H1 (cell line): ENCODE results near the gene COL27A1. TPM values are rescaled to one million over a fixed set of nuclear protein-coding genes. Genes with fewer than 3 reads are reported as not detected.

Experiments
- CTCF ChIA-PET: fragments of 300-600 bp; sonication (Branson Sonifier 250); formaldehyde crosslinking; loops from one replicate; lab custom pipeline; 2021; ENCODE audit not compliant: partially characterized antibody; lab: Charles Lee
- POLR2A ChIA-PET: fragments of 300-600 bp; sonication (Branson Sonifier 250); formaldehyde crosslinking; loops from one replicate; lab custom pipeline; 2021; ENCODE audit warnings: inconsistent platforms; ENCODE audit not compliant: partially characterized antibody; lab: Charles Lee
- DNase-seq, 2 experiments: peaks; one replicate each; pipeline versions ENCODE4 v3.0.0 to v3.0.0-alpha.2; 2010 to 2022; ENCODE audit warnings: low spot score in 2 of 2, low read depth in 1 of 2, mixed read lengths in 1 of 2
- FAIRE-seq: peaks from 2 replicates; lab custom pipeline; 2011; peaks lifted over from hg19 to GRCh38; lab: Jason Lieb, UNC
- H2AFZ ChIP-seq: 2 replicates; pipeline ENCODE4 v1.8.1; 2012; ENCODE audit warnings: low read length, inconsistent platforms
- H2AK5ac ChIP-seq: 2 replicates; pipeline ENCODE4 v1.6.1; 2013; ENCODE audit warnings: low read depth, low read length
- H2BK120ac ChIP-seq: replicated peaks from 2 replicates; pipeline ENCODE3; 2013; ENCODE audit warnings: low read depth, low read length, inconsistent platforms
- H2BK12ac ChIP-seq: 2 replicates; pipeline ENCODE4 v1.6.1; 2013; ENCODE audit warnings: low read depth, low read length
- H2BK15ac ChIP-seq: 2 replicates; pipeline ENCODE4 v1.6.1; 2013; ENCODE audit warnings: low read length
- H2BK20ac ChIP-seq: 2 replicates; pipeline ENCODE4 v1.6.1; 2013; ENCODE audit warnings: low read length
- H2BK5ac ChIP-seq: 2 replicates; pipeline ENCODE4 v1.6.1; 2013; ENCODE audit warnings: low read depth, low read length
- H3K14ac ChIP-seq: 2 replicates; pipeline ENCODE4 v1.6.1; 2013; ENCODE audit warnings: inconsistent platforms; ENCODE audit not compliant: insufficient read length
- H3K18ac ChIP-seq: 2 replicates; pipeline ENCODE4 v1.6.1; 2013; ENCODE audit warnings: low read length; ENCODE audit errors: extremely low read depth
- H3K23ac ChIP-seq: 2 replicates; pipeline ENCODE4 v1.6.1; 2013; ENCODE audit warnings: inconsistent platforms; ENCODE audit not compliant: insufficient read length
- H3K23me2 ChIP-seq: 2 replicates; pipeline ENCODE4 v1.6.1; 2013; ENCODE audit warnings: low read depth, low read length
- H3K27ac ChIP-seq: 2 replicates; pipeline ENCODE4 v1.6.1; 2011; ENCODE audit warnings: low read depth, low read length, inconsistent platforms
- H3K27me3 ChIP-seq, 4 experiments: replicated peaks in 1 of 4; 1 replicate in 1 of 4; 2 replicates in 3 of 4; pipeline versions ENCODE4 v1.6.1 to v1.8.1; 2011 to 2013; ENCODE audit warnings: low read length in 3 of 4, mild to moderate bottlenecking in 3 of 4, inconsistent platforms in 2 of 4, mixed read lengths in 2 of 4, moderate library complexity in 1 of 4; ENCODE audit not compliant: control insufficient read depth in 3 of 4, insufficient read depth in 3 of 4; ENCODE audit errors: extremely low read depth in 1 of 4
- H3K36me3 ChIP-seq, 4 experiments: 2 replicates each; pipeline versions ENCODE4 v1.6.1 to v1.8.1; 2011 to 2013; ENCODE audit warnings: mild to moderate bottlenecking in 4 of 4, low read length in 3 of 4, moderate library complexity in 2 of 4, control low read depth in 1 of 4, inconsistent platforms in 1 of 4; ENCODE audit not compliant: insufficient read depth in 4 of 4, control insufficient read depth in 2 of 4
- H3K4ac ChIP-seq: replicated peaks from 2 replicates; pipeline ENCODE3; 2013; ENCODE audit warnings: low read length, low read depth, mixed read lengths, inconsistent platforms; ENCODE audit not compliant: insufficient read length
- H3K4me1 ChIP-seq, 4 experiments: replicated peaks in 1 of 4; 1 replicate in 1 of 4; 2 replicates in 3 of 4; pipeline versions ENCODE4 v1.6.1 to v1.8.1; 2011 to 2013; ENCODE audit warnings: low read length in 3 of 4, inconsistent platforms in 2 of 4, mixed read lengths in 1 of 4; ENCODE audit not compliant: insufficient read depth in 4 of 4, control insufficient read depth in 3 of 4
- H3K4me2 ChIP-seq, 2 experiments: 2 replicates each; pipeline versions ENCODE4 v1.6.1 to v1.8.1; 2011 to 2013; ENCODE audit warnings: low read depth in 2 of 2, low read length in 2 of 2, control low read depth in 1 of 2, inconsistent platforms in 1 of 2, mild to moderate bottlenecking in 1 of 2; ENCODE audit not compliant: insufficient read depth in 1 of 2
- H3K4me3 ChIP-seq, 4 experiments: fragments of 200-600, 300-600 bp in 1 of 4; sonication (generic), shearing (Covaris generic), sonication (Bioruptor Twin) in 1 of 4; 2 replicates each; pipeline versions ENCODE4 v1.5.1 to v1.8.1; 2011 to 2016; ENCODE audit warnings: low read length in 4 of 4, low read depth in 3 of 4, control low read depth in 2 of 4, inconsistent platforms in 2 of 4, mild to moderate bottlenecking in 2 of 4, mixed read lengths in 1 of 4, moderate library complexity in 1 of 4; ENCODE audit not compliant: insufficient read depth in 2 of 4; ENCODE audit errors: extremely low read depth in 1 of 4
- H3K56ac ChIP-seq: replicated peaks from 2 replicates; pipeline ENCODE3; 2013; ENCODE audit warnings: low read depth, mild to moderate bottlenecking, mixed read lengths, low read length, inconsistent platforms; ENCODE audit not compliant: insufficient read length
- H3K79me1 ChIP-seq: 2 replicates; pipeline ENCODE4 v1.6.1; 2013; ENCODE audit warnings: low read depth, low read length, control low read depth
- H3K79me2 ChIP-seq, 2 experiments: 2 replicates each; pipeline versions ENCODE4 v1.6.1 to v1.8.1; 2012 to 2013; ENCODE audit warnings: low read length in 2 of 2, mild to moderate bottlenecking in 2 of 2, inconsistent platforms in 1 of 2; ENCODE audit not compliant: insufficient read depth in 2 of 2, control insufficient read depth in 1 of 2
- H3K9ac ChIP-seq, 4 experiments: replicated peaks in 1 of 4; 1 replicate in 1 of 4; 2 replicates in 3 of 4; pipeline versions ENCODE4 v1.6.1 to v1.8.1; 2011 to 2013; ENCODE audit warnings: low read depth in 3 of 4, low read length in 3 of 4, control low read depth in 2 of 4, mild to moderate bottlenecking in 2 of 4, moderate library complexity in 2 of 4, inconsistent platforms in 1 of 4; ENCODE audit errors: extremely low read depth in 1 of 4
- H3K9me3 ChIP-seq, 2 experiments: 2 replicates each; pipeline versions ENCODE4 v1.6.1 to v1.8.1; 2012 to 2013; ENCODE audit warnings: mild to moderate bottlenecking in 2 of 2, moderate library complexity in 2 of 2, control low read depth in 1 of 2, inconsistent platforms in 1 of 2, low read depth in 1 of 2, low read length in 1 of 2, mixed read lengths in 1 of 2; ENCODE audit not compliant: insufficient read depth in 2 of 2
- H4K20me1 ChIP-seq, 2 experiments: replicated peaks in 1 of 2; 2 replicates each; pipeline versions ENCODE3 to v1.8.1; 2011 to 2013; ENCODE audit warnings: inconsistent platforms in 2 of 2, low read length in 2 of 2, mild to moderate bottlenecking in 1 of 2; ENCODE audit not compliant: insufficient read depth in 2 of 2, control insufficient read depth in 1 of 2
- H4K5ac ChIP-seq: 2 replicates; pipeline ENCODE4 v1.6.1; 2013; ENCODE audit warnings: low read length, low read depth, mixed read lengths, inconsistent platforms; ENCODE audit not compliant: insufficient read length
- H4K8ac ChIP-seq: 2 replicates; pipeline ENCODE4 v1.8.0; 2013; ENCODE audit warnings: mild to moderate bottlenecking, moderate library complexity, low read length, inconsistent platforms; ENCODE audit not compliant: insufficient read depth; ENCODE audit errors: extremely low read depth
- H4K91ac ChIP-seq: replicated peaks from 2 replicates; pipeline ENCODE3; 2013; ENCODE audit warnings: low read length, mixed read lengths, inconsistent platforms; ENCODE audit not compliant: insufficient read length
- ATF2 ChIP-seq: IDR thresholded peaks from 2 replicates; pipeline ENCODE4 v1.6.1; 2012; ENCODE audit warnings: low read length, inconsistent platforms
- BACH1 ChIP-seq: IDR thresholded peaks from 2 replicates; pipeline ENCODE4 v1.6.1; 2012; ENCODE audit warnings: low read length, improper control_type of control experiment
- BRCA1 ChIP-seq: IDR thresholded peaks from 2 replicates; pipeline ENCODE4 v1.6.1; 2012; ENCODE audit warnings: low read depth, low read length, improper control_type of control experiment
- EGR1 ChIP-seq: IDR thresholded peaks from 2 replicates; pipeline ENCODE4 v1.6.1; 2011; ENCODE audit warnings: low read depth, low read length, borderline replicate concordance
- GTF2F1 ChIP-seq: IDR thresholded peaks from 2 replicates; pipeline ENCODE4 v1.6.1; 2012; ENCODE audit warnings: low read depth, low read length, improper control_type of control experiment, borderline replicate concordance
- KDM5A ChIP-seq: fragments of 200-600 bp; IDR thresholded peaks from 2 replicates; pipeline ENCODE4 v1.7.1; 2012; ENCODE audit warnings: mild to moderate bottlenecking, low read length, inconsistent platforms, mixed read lengths
- NRF1 ChIP-seq: IDR thresholded peaks from 2 replicates; pipeline ENCODE4 v1.6.1; 2011; ENCODE audit warnings: mild to moderate bottlenecking, low read depth, low read length, improper control_type of control experiment
- SAP30 ChIP-seq: fragments of 300-600 bp; sonication (generic); IDR thresholded peaks from 2 replicates; pipeline ENCODE4 v1.7.1; 2012; ENCODE audit warnings: low read length, moderate library complexity, mild to moderate bottlenecking, inconsistent platforms; ENCODE audit not compliant: insufficient read depth, insufficient replicate concordance
- SRF ChIP-seq: IDR thresholded peaks from 2 replicates; pipeline ENCODE4 v1.6.1; 2011; ENCODE audit warnings: mild to moderate bottlenecking, low read depth, low read length, moderate library complexity
- TAF7 ChIP-seq: optimal IDR thresholded peaks from 2 replicates; pipeline ENCODE3; 2011; ENCODE audit warnings: low read depth, mild to moderate bottlenecking, inconsistent platforms, low read length, moderate library complexity, borderline replicate concordance
- WGBS, 2 experiments: shearing (Covaris generic) in 1 of 2; methylation state at CpG; one replicate each; pipeline versions ENCODE4 v1.1.6 to v1.1.7; 2013 to 2015; ENCODE audit warnings: low lambda C conversion rate in 2 of 2, mixed read lengths in 2 of 2, inconsistent platforms in 1 of 2, low coverage in 1 of 2, missing lambda C conversion rate in 1 of 2; ENCODE audit not compliant: insufficient replicate concordance in 2 of 2, insufficient coverage in 1 of 2, insufficient read length in 1 of 2; ENCODE audit errors: extremely low coverage in 1 of 2, missing lambda C conversion rate in 1 of 2; 5-methylcytosine and 5-hydroxymethylcytosine counted together
- polyA plus RNA-seq, 7 experiments: library from polyadenylated mRNA; depleted of rRNA in 3 of 7; stranded (reverse) in 5 of 7; unstranded in 2 of 7; fragments of >200 nt in 5 of 7; fragments of 200-250 nt in 2 of 7; gene quantifications; 1 replicate in 5 of 7; 2 replicates in 1 of 7; 4 replicates in 1 of 7; pipeline versions ENCODE4 v1.2.1 to v1.2.3, GENCODE V29; 2011 to 2013; ENCODE audit warnings: missing spikeins in 2 of 7, mixed read lengths in 2 of 7
- total RNA-seq: library from RNA; stranded (reverse); fragmentation: NEBNext Ultra II Directional; extraction: Animal tissue kit (Norgen Biotek cat#: 25700); gene quantifications from 2 replicates; pipeline ENCODE4 v1.2.1, GENCODE V29; 2021

Gene COL27A1
- total and polyA plus RNA-seq, 2 of the 8 experiments (the other 6 are each of a cell fraction or from before 2014, with no cell fraction given): 15.1 to 22.8 TPM

- FAIRE-seq (no peak), DNase-seq (peak in 1 of 2 experiments; percentile 39)
- WGBS, 2 experiments: 85% methylated on average over 15 of the region's 15 CpGs; no CpG with 5 or more reads in 1 of the 2 experiments
- no peak for TF ChIP-seq ATF2
- no peak for TF ChIP-seq TAF7
- TF ChIP-seq SRF: no peak
- TF ChIP-seq EGR1: no peak
- TF ChIP-seq KDM5A: no peak
- TF ChIP-seq NRF1: no peak
- no peak for TF ChIP-seq BACH1
- TF ChIP-seq BRCA1: no peak
- no peak for TF ChIP-seq GTF2F1
- no peak for TF ChIP-seq SAP30
Observed at GRCh38 chr9:114299286-114300152, 144.2 kb downstream of the COL27A1 start.

More at GRCh38 chr9:114299286-114300152, 144.2 kb downstream of the COL27A1 start:
- Histone ChIP-seq H3K4me1 (no peaks in the 10 kb centered on the region), H2BK20ac (no peak overlapping the region), H4K5ac (no peak overlapping the region), H3K4me2 (no peak overlapping the region), H3K79me1 (no peaks in the 10 kb centered on the region), H2BK15ac (no peak overlapping the region), H3K9ac (no peak overlapping the region), H3K4ac (no peak overlapping the region), H2BK120ac (no peak overlapping the region), H3K79me2 (no peaks in the 10 kb centered on the region), H3K9me3 (peaks cover 0 to 9% of the 10 kb centered on the region in 2 experiments; a peak in 2 of 4 replicates), H3K18ac (no peak overlapping the region), H3K14ac (no peak overlapping the region), H2BK5ac (no peak overlapping the region), H4K20me1 (peaks cover 0 to 1% of the 10 kb centered on the region in 2 experiments), H2AK5ac (no peak overlapping the region), H3K4me3 (no peak overlapping the region), H3K36me3 (peaks cover 0 to 25% (median 12%) of the 10 kb centered on the region in 4 experiments; a peak in 5 of 8 replicates), H3K23me2 (no peaks in the 10 kb centered on the region), H2AFZ (no peak overlapping the region), H4K91ac (no peak overlapping the region), H3K27me3 (no peaks in the 10 kb centered on the region), H3K23ac (no peak overlapping the region), H3K56ac (no peak overlapping the region), H4K8ac (no peak overlapping the region), H2BK12ac (no peak overlapping the region), H3K27ac (no peak overlapping the region)
- CTCF ChIA-PET: interaction anchor here (0.6 to 2.0 kb wide), 11 partner anchors 9 to 217 kb away, joined by 3 to 11 read pairs (median 3); no protein-coding TSS in a partner anchor
- POLR2A ChIA-PET: interaction anchor here (1.5 kb wide), 1 partner anchor 9 kb away, joined by 3 read pairs; no protein-coding TSS in a partner anchor
